ENCODE measurements around the gene ESYT2.

ESYT2 gene

DNA sequence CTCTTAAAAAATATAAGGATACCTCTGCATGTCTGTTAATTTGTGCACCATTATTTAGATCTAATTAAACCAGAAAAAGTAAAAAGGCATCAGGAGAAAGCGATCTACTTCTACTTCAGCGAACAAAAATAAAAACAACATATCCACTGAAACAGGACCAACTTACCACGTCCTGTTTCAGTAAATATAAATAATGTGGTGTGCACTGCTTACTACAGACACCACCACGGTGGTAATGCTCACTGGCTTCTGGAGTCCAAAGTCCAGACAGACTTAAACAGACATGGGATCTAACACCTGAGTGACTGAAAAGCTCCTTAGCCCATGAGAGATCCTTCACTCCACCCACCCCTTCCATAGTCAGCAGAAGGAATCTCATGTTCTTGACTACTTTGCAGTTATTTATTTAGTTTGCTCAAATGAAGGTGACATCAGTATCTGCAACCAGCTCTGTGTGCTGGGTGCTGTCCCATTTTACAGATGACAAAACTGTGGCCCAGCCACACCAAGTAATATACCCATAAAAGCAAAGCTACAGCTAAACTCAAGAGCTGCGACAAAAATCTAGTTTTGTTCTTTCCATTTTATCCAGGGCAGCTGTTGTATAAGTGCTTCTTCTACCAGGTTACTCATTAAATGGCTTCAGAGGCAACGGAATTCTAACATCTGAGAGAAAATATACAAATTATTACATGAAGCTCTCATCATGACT lies 62.6 kb downstream of the ESYT2 start:
- TF ChIP-seq, protein P1, sequence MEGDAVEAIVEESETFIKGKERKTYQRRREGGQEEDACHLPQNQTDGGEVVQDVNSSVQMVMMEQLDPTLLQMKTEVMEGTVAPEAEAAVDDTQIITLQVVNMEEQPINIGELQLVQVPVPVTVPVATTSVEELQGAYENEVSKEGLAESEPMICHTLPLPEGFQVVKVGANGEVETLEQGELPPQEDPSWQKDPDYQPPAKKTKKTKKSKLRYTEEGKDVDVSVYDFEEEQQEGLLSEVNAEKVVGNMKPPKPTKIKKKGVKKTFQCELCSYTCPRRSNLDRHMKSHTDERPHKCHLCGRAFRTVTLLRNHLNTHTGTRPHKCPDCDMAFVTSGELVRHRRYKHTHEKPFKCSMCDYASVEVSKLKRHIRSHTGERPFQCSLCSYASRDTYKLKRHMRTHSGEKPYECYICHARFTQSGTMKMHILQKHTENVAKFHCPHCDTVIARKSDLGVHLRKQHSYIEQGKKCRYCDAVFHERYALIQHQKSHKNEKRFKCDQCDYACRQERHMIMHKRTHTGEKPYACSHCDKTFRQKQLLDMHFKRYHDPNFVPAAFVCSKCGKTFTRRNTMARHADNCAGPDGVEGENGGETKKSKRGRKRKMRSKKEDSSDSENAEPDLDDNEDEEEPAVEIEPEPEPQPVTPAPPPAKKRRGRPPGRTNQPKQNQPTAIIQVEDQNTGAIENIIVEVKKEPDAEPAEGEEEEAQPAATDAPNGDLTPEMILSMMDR (IDR thresholded peaks at IDR 0.05; ENCODE audit: low read length, missing control alignments): no peak
- DNase-seq (ENCODE audit: low read depth): no peak
- H3K4me3 ChIP-seq (replicated peaks; ENCODE audit: low read depth, low read length): no peak overlapping the region

DNA sequence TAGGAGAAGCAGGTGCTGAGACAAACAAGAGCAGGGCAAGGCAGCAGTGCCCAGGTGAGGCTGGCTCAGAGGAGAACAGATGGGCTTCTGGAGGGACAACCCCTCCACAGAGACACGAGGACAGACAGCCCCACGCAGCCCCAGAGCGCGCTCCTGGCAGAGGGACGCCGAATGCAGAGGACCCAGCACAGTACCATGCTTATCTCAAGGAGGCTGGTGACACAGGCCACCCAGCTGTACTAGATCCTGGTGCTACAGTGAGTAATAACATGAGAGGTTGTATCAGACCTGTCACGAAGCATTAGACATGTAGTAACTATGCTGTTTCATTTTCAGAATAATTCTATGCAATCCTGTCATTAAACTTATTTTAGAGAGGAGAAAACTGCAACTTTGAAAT lies 64.3 kb downstream of the ESYT2 start:
- no peak overlapping the region for H3K4me3 ChIP-seq (replicated peaks; ENCODE audit: low read depth, low read length)
- TF ChIP-seq, protein P1 (IDR thresholded peaks at IDR 0.05; ENCODE audit: low read length, missing control alignments): no peak
- no peak for DNase-seq (ENCODE audit: low read depth)

DNA sequence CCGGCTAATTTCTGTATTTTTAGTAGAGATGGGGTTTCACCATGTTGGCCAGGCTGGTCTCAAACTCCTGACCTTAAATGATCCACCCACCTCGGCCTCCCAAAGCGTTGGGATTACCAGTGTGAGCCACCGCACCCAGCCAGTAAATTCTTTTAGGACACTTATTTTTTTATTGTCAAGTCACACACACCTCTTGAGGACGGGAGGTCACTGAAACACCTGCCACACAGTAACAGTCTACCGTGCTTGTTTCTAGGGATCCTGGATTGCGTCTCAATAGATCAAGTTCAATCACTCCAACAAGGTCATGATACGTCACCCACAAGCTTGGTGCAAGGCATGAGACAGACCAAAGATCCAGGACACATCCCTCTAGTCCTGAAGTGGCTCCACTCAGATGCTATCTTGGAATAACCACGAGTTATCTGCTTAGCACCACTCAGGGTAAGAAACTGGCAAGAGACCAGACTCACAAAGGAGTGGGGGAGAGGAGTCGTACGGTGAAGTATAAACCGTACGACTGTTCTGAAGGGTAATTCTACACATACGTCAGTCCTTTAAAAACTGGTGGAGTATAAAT lies 65.8 kb downstream of the ESYT2 start:
- no peak overlapping the region for H3K4me3 ChIP-seq (replicated peaks; ENCODE audit: low read depth, low read length)
- DNase-seq (ENCODE audit: low read depth): no peak
- TF ChIP-seq, protein P1 (IDR thresholded peaks at IDR 0.05; ENCODE audit: low read length, missing control alignments): no peak

DNA sequence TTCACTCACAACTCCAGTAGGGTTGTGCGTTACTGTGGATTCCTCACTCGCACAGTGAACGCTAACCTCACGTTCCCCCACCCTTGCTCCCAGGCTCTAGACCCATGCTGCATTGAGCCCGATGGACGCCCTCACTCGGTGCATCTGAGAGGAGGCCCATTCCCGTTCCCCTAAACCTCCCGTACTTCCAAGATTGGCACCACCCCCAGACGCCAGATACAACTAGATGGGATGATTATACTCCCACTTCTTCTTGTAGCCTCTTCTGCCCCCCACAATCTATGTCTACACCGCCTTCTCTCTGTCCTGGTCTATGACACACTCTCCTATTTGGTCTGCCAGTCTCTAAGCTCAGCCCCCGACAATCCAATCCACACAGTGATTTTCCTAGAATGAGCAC lies 67.4 kb downstream of the ESYT2 start:
- no peak overlapping the region for H3K4me3 ChIP-seq (replicated peaks; ENCODE audit: low read depth, low read length)
- TF ChIP-seq, protein P1 (IDR thresholded peaks at IDR 0.05; ENCODE audit: low read length, missing control alignments): no peak
- no peak for DNase-seq (ENCODE audit: low read depth)

DNA sequence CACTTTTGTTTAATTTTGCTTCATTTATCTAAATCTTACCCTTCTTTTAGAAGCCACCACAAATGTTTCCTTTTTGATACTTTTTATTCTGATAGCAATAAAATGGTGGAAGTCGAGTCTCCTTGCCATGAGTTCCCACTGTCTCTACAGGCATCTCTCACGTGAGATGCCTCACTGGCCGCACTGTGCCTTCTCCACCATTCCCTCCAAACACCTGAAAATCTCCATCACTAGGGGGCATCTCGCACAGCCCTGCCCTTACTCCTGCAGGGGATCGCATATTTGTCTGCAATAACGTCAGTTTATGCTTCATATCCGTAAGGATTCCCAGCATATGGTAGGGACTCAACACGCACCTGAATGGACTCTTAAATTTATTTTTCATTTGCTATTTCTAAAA lies 68.4 kb downstream of the ESYT2 start:
- no peak for DNase-seq (ENCODE audit: low read depth)
- TF ChIP-seq, protein P1 (IDR thresholded peaks at IDR 0.05; ENCODE audit: low read length, missing control alignments): peak; percentile 3
- H3K4me3 ChIP-seq (replicated peaks; ENCODE audit: low read depth, low read length): no peak overlapping the region

DNA sequence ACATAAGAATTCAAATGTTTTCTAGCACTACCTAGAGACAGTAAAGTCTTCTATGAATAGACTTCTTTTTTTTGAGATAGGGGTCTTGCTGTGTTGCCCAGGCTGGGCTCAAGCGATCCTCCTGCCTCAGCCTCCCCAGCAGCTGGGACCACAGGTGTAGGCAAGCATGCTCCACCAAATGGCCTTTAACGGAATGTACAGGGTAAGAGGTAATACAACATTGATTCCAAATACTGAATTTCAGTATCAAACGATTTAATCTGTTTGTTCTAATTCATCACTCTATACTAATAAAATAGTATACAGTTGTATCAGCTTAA lies 68.9 kb downstream of the ESYT2 start:
- H3K4me3 ChIP-seq (replicated peaks; ENCODE audit: low read depth, low read length): no peak overlapping the region
- no peak for DNase-seq (ENCODE audit: low read depth)
- TF ChIP-seq, protein P1 (IDR thresholded peaks at IDR 0.05; ENCODE audit: low read length, missing control alignments): no peak
